Head of caudate nucleus (tissue), 42 donors: ENCODE data around the gene IL17RA.
"Not testable (repeated sequence)": the region's sequence is repeated elsewhere in the genome, so short reads cannot be mapped to it uniquely, and the experiment has no call there.

Source experiments
- DNase-seq, 42 donors: peaks; one replicate each; pipeline versions ENCODE4 v3.0.0 to v3.0.0-alpha.2; 2020 to 2021; ENCODE audit warnings: mixed read lengths in 7 of 42
- intact Hi-C: fragments of 100-400 bp; cut with DNase I; formaldehyde crosslinking; loops from one replicate; pipeline ENCODE4 v1.15.0; 2022

The IL17RA gene

GRCh38 chr22:17140826-17141766, 56.3 kb downstream of the IL17RA start:
- intact Hi-C loops, result no loop called here
- peak in 2 of 42 donors; percentile 0 to 9 for DNase-seq

- DNase-seq, result no peak
- intact Hi-C loops, result no loop called here
These were observed 58.3 kb downstream of the IL17RA start for GRCh38 chr22:17143101-17143500.

DNA sequence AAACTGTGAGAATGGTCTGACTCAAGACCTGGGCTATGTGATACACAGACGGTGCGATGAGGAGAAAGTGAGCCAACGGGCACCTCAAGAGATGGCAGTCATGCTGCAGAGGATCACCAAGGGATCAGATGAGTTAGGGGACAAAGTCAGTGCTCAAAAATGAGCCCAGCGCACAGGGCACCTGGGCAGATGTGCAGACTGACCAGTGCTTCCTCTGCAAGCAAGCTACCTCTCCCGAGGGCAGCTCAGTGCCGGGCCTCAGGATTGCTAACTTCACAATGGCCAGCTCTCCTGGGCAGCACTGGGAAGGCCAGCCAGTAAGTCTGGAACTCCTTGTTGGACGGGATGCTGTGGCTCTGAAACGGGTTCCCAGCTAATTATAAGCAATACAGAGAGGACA, 59.0 kb downstream of the IL17RA start:
- DNase-seq, result no peak
- intact Hi-C loops, result no loop called here

DNA sequence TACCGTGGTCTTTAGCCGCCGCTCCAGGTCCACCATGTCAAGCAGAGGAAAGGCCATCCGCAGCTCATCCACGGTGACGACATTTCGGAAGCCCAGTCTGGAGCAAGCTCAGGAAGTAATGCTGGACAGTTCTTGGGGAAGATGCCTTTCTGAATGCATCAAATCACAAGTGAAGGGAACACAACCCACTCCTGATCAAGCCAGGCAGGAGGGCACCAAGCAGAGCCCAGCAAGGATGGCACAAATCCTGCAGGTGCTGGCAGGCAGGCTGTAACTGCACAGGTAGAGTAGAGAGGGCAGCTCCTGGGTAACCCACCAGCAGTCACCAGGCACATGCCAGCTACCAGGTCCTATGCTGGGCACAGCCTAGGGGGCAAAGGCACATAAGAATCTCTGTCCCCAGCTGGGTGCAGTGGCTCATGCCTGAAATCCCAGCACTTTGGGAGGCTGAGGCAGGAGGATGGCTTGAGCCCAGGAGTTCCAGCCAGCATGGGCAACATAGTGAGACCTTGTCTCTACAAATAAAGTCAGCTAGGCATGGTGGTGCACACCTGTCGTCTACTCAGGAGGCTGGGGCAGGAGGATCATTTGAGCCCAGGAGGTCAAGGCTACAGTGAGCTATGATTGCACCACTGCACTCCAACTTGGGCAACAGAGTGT, 60.4 kb downstream of the IL17RA start:
- no peak for DNase-seq
- intact Hi-C loops, result no loop called here

DNA sequence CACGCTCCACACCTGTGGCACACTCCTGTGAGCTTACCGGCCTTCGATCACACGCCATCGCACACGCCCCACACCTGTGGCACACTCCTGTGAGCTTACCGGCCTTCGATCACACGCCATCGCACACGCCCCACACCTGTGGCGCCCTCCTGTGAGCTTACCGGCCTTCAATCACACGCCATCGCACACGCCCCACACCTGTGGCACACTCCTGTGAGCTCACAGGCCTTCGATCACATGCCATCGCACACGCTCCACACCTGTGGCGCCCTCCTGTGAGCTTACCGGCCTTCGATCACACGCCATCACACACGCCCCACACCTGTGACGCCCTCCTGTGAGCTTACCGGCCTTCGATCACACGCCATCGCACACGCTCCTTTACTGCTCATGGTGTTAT, 62.7 kb downstream of the IL17RA start:
- intact Hi-C loops, DNase-seq: not testable (repeated sequence)

DNA sequence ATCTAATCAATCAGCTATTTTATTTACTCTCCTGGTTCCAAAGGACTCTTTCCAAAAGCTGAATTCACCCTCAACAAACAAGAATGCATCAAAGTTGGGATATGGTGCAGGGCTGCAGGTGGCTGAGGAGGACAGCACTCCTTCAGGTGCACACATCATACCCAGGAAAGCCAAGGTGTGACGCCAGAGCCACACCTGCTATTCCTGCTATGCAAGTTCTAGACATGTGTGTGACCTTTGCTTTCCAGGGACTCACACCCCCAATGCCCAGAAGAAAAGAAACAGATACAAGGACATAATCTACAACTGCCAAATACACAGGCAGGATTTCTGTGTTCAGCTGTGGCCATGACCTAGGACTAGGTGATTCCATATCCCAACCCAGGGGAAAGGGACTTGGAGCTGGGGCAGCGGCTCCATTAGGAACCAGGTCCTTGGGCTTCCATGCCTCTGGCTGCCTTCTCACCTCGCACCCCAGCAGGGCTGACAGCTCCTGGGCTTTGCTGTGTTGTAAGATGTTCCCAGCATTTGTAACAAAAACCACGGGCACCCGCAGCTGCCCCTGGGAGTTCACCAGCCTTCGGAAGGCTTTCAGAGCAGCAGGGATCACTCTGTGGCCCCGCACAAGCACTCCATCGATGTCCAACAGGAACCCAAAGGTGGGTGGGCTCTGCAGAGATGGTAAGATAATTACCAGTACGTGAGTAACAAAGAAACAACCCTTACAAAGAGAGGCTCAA, 64.4 kb downstream of the IL17RA start:
- no peak for DNase-seq
- intact Hi-C loops, result no loop called here

GRCh38 chr22:17152340-17152739, 67.5 kb downstream of the IL17RA start:
- intact Hi-C loops, result no loop called here
- DNase-seq, result no peak

GRCh38 chr22:17152971-17153370, 68.2 kb downstream of the IL17RA start:
- intact Hi-C loops, result no loop called here
- DNase-seq, result no peak

- intact Hi-C loops, result no loop called here
- DNase-seq, result no peak
These were observed 71.1 kb downstream of the IL17RA start for GRCh38 chr22:17155941-17156340.

- intact Hi-C loops, result no loop called here
- DNase-seq, result no peak
These were observed 72.9 kb downstream of the IL17RA start for GRCh38 chr22:17157714-17158113.

DNA sequence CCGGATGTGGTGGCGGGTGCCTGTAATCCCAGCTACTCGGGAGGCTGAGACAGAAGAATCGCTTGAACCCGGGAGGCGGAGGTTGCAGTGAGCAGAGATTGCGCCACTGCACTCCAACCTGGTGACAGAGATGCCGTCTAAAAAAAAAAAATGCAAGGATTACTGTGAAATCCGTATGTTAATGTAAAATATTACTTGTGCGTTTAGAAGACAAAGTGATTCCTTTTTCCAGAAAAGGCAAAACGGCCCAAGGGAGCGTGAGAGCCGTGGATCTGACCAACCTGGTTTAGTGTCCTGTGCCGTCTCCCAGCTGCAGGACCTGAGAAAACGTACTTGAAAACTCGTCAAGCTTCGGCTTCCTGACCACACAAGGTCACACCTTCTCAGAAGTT, 73.4 kb downstream of the IL17RA start:
- DNase-seq, result no peak
- intact Hi-C loops, result no loop called here

- intact Hi-C loops, result no loop called here
- peak; percentile 75 to 97 (median 93) for DNase-seq
These were observed 74.0 kb downstream of the IL17RA start, which contains the start of gene HDHD5 for GRCh38 chr22:17158568-17159503. HDHD5 (minus strand) TSS chr22:17159277; CDS start chr22:17159251, 26 bp downstream.

GRCh38 chr22:17159504-17159951, 74.7 kb downstream of the IL17RA start:
- DNase-seq, result peak; percentile 53 to 90 (median 78)
- intact Hi-C loops, result no loop called here

DNA sequence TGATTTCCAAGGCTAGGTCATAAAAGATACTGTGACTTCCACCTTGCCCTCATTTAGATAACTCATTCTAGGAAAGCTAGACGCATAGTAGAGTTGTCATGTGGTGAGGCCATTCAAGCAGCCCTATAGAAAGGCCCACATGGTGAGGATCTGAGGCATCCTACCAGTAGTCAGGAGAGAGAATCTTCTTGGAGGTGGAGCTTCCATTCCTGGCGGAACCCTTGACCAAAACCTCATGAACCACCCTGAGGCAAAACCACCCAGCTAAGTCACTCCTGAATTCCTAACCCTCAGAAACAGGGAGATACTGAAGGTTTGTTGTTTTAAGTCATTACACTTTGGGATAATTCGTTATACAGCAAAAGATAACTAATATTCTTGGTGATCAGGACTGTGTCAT, 77.2 kb downstream of the IL17RA start:
- DNase-seq, result no peak
- intact Hi-C loops, result loop anchor here (10.0 kb wide), 1 partner anchor 87 kb away; no protein-coding TSS in a partner anchor

DNA sequence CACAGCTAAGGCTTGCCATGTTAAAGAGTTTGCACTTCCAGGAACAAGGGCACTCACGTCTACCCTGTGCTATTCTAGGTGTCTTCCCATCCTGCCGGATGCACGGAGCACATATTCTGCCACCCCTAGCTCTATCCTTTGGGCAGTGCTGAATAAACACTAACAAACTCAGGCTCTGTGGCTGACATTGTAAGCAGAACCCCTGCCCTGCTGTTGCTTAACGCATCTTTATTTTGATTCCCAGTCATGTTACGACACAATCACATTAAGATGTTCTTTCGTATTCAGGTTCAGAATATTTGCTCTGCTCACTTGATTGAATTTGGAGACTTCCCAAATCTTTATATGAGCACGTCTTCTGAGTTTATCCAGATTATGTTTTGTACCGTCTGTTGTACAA, 77.9 kb downstream of the IL17RA start:
- intact Hi-C loops, result loop anchor here (10.0 kb wide), 1 partner anchor 88 kb away; no protein-coding TSS in a partner anchor

DNA sequence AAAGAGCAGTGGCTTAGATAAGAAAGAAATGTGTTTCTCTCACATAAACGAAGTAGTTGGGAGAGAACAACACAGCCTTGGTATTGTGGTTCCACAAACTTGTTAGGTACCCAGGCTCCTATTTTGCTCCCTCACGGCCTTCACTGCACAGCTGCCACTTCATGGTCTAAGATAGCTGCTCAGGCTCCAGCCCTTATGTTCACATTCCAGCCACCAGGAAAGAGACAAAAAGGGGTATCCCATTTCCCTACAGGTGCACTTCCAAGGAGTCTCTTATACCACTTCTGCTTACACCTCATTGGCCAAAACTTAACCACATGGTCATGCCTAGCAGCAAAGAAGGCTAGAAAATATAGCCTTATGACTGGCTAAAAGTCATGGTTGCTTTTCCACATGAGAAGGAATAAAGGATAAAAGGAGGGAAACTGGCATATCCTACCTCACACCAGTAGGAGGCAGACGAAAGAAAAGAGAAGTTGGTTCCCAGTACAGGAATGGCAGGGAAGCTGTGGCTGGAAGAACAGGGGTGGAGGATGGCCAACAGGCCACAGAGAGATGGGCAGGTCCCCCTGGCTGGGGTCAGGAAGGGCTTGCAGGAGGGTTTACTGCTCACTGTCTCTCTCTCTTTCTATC, 79.7 kb downstream of the IL17RA start:
- DNase-seq, result no peak
- intact Hi-C loops, result loop anchor here (5.0 to 10.0 kb wide), 2 partner anchors 90 to 338 kb away; no protein-coding TSS in a partner anchor

More for the DNA sequence above, 77.9 kb downstream of the IL17RA start:
- no peak for DNase-seq
